KMS-11 (cell line): Measurements from ENCODE around the gene GRM1.
A peak's percentile ranks its signal among the peaks of the same experiment; 100 is the strongest.

Source experiments
- H2AFZ ChIP-seq: fragments of 200-600 bp; sonication (generic); 2 replicates; pipeline ENCODE4 v1.6.1; 2016; ENCODE audit warnings: antibody characterized with exemption, mixed run types, low read depth
- H3K27ac ChIP-seq: fragments of 200-600 bp; sonication (generic); 2 replicates; pipeline ENCODE4 v1.6.1; 2016; ENCODE audit warnings: mild to moderate bottlenecking, mixed run types
- H3K27me3 ChIP-seq: fragments of 200-600 bp; sonication (generic); 2 replicates; pipeline ENCODE4 v1.6.1; 2017; ENCODE audit warnings: mild to moderate bottlenecking, low read depth, mixed run types, moderate library complexity; ENCODE audit not compliant: insufficient read depth
- H3K36me3 ChIP-seq: fragments of 200-600 bp; sonication (generic); 2 replicates; pipeline ENCODE4 v1.6.1; 2017; ENCODE audit warnings: mild to moderate bottlenecking, mixed run types; ENCODE audit not compliant: insufficient read depth
- H3K4me1 ChIP-seq: fragments of 200-600 bp; sonication (generic); 2 replicates; pipeline ENCODE4 v1.6.1; 2016; ENCODE audit warnings: mild to moderate bottlenecking, low read depth, mixed run types; ENCODE audit not compliant: poor library complexity, severe bottlenecking
- H3K4me2 ChIP-seq: fragments of 200-600 bp; sonication (generic); 2 replicates; pipeline ENCODE4 v1.7.0; 2016; ENCODE audit warnings: mild to moderate bottlenecking, mixed run types
- H3K4me3 ChIP-seq: fragments of 200-600 bp; sonication (generic); IDR thresholded peaks from 2 replicates; pipeline ENCODE4 v1.6.1; 2017; ENCODE audit warnings: low read depth, low read length, mixed read lengths; ENCODE audit not compliant: insufficient read depth
- H3K79me2 ChIP-seq: fragments of 200-600 bp; sonication (generic); 2 replicates; pipeline ENCODE4 v1.6.1; 2016; ENCODE audit warnings: low read depth, mixed run types; ENCODE audit not compliant: insufficient read depth
- H3K9ac ChIP-seq: fragments of 200-600 bp; sonication (generic); 2 replicates; pipeline ENCODE4 v1.6.1; 2016; ENCODE audit warnings: mild to moderate bottlenecking, mixed run types
- H4K20me1 ChIP-seq: fragments of 200-600 bp; sonication (generic); 2 replicates; pipeline ENCODE4 v1.6.1; 2016; ENCODE audit warnings: mild to moderate bottlenecking, mixed run types; ENCODE audit not compliant: insufficient read depth
- CTCF ChIP-seq: fragments of 200-600 bp; sonication (generic); conservative IDR thresholded peaks from 2 replicates; pipeline ENCODE4 v1.6.1; 2017; ENCODE audit warnings: low read depth, mild to moderate bottlenecking, antibody characterized with exemption, low read length, moderate library complexity, mixed read lengths

Gene GRM1

GRCh38 chr6:146423452-146423851 lies 394.6 kb downstream of the GRM1 start:
- Histone ChIP-seq H3K27me3 (no peaks in the 10 kb centered on the region), H3K4me2 (peak overlapping the region; percentile 10; the same call in 1 of the 2 replicates), H3K27ac (no peak overlapping the region), H3K4me1 (peaks cover 13% of the 10 kb centered on the region), H3K79me2 (no peaks in the 10 kb centered on the region), H3K36me3 (no peaks in the 10 kb centered on the region), H4K20me1 (no peaks in the 10 kb centered on the region), H2AFZ (peak overlapping the region; percentile 23; the same call in 1 of the 2 replicates), H3K9ac (no peak overlapping the region), H3K4me3 (no peak overlapping the region)
- no peak for TF ChIP-seq CTCF

GRCh38 chr6:146426516-146426915 lies 397.7 kb downstream of the GRM1 start:
- no peaks in the 10 kb centered on the region for H3K36me3 ChIP-seq
- H3K79me2 ChIP-seq, result no peaks in the 10 kb centered on the region
- no peak for TF ChIP-seq CTCF
- H3K4me2 ChIP-seq, result no peak overlapping the region
- H3K27ac ChIP-seq, result no peak overlapping the region
- H3K4me1 ChIP-seq, result peaks cover 13% of the 10 kb centered on the region
- no peaks in the 10 kb centered on the region for H3K27me3 ChIP-seq
- no peak overlapping the region for H2AFZ ChIP-seq
- H3K9ac ChIP-seq, result no peak overlapping the region
- H4K20me1 ChIP-seq, result no peaks in the 10 kb centered on the region
- no peak overlapping the region for H3K4me3 ChIP-seq

GRCh38 chr6:146429831-146430230 lies 401.0 kb downstream of the GRM1 start:
- Histone ChIP-seq H3K36me3 (no peaks in the 10 kb centered on the region), H3K4me3 (no peak overlapping the region), H3K27ac (no peak overlapping the region), H3K9ac (no peak overlapping the region), H3K4me1 (no peaks in the 10 kb centered on the region), H3K27me3 (no peaks in the 10 kb centered on the region), H2AFZ (no peak overlapping the region), H4K20me1 (no peaks in the 10 kb centered on the region), H3K79me2 (no peaks in the 10 kb centered on the region), H3K4me2 (no peak overlapping the region)
- no peak for TF ChIP-seq CTCF

GRCh38 chr6:146433881-146434731 lies 405.2 kb downstream of the GRM1 start:
- Histone ChIP-seq H3K79me2 (no peaks in the 10 kb centered on the region), H3K36me3 (no peaks in the 10 kb centered on the region), H3K9ac (no peak overlapping the region), H3K4me3 (no peak overlapping the region), H2AFZ (no peak overlapping the region), H3K4me2 (no peak overlapping the region), H3K27me3 (no peaks in the 10 kb centered on the region), H3K27ac (no peak overlapping the region), H4K20me1 (no peaks in the 10 kb centered on the region), H3K4me1 (no peaks in the 10 kb centered on the region)
- no peak for TF ChIP-seq CTCF
